ENCODE results near the gene IGF2. TPM values are rescaled to one million over a fixed set of nuclear protein-coding genes. Genes with fewer than 3 reads are reported as not detected.

Gene IGF2
- total RNA-seq, 4 donors from 2014 or later = 3.2 to 9.7 (median 5.6) TPM

GRCh38 chr11:2093575-2094353 lies 45.4 kb downstream of the IGF2 start:
- 45% methylated on average over 18 of the region's 18 CpGs for WGBS
- H3K36me3 ChIP-seq = no peaks in the 10 kb centered on the region
- no peaks in the 10 kb centered on the region for H3K9me3 ChIP-seq
- no peak for TF ChIP-seq POLR2A (IDR thresholded peaks at IDR 0.05)
- no peak for TF ChIP-seq POLR2AphosphoS5 (IDR thresholded peaks at IDR 0.05)
- no peak for TF ChIP-seq EP300 (IDR thresholded peaks at IDR 0.05)
- no peak for TF ChIP-seq CTCF (IDR thresholded peaks at IDR 0.05)
- H3K27me3 ChIP-seq = peaks cover 31% of the 10 kb centered on the region
- no peak overlapping the region for H3K4me3 ChIP-seq
- peak; percentile 75 to 85 for DNase-seq (ENCODE audit: low spot score in 2 of 2)
- H3K27ac ChIP-seq = peak overlapping the region; percentile 56
- peaks cover 55% of the 10 kb centered on the region for H3K4me1 ChIP-seq

- H3K9me3 ChIP-seq = no peaks in the 10 kb centered on the region
- TF ChIP-seq CTCF (IDR thresholded peaks at IDR 0.05) (no peak), POLR2A (IDR thresholded peaks at IDR 0.05) (no peak), EP300 (IDR thresholded peaks at IDR 0.05) (no peak), POLR2AphosphoS5 (IDR thresholded peaks at IDR 0.05) (peak in 2 of 3 donors; percentile 48 to 80)
- H3K27me3 ChIP-seq = peaks cover 23% of the 10 kb centered on the region
- no peak overlapping the region for H3K4me3 ChIP-seq
- no peaks in the 10 kb centered on the region for H3K36me3 ChIP-seq
- peaks cover 48% of the 10 kb centered on the region for H3K4me1 ChIP-seq
- 16% methylated on average over 7 of the region's 10 CpGs for WGBS
- peak overlapping the region; percentile 56 for H3K27ac ChIP-seq
- DNase-seq (ENCODE audit: low spot score in 2 of 2) = peak; percentile 80 to 88
Observed at GRCh38 chr11:2092956-2093412, 46.2 kb downstream of the IGF2 start.

- peak in 1 of 2 donors; percentile 57 for DNase-seq (ENCODE audit: low spot score in 2 of 2)
- no peak overlapping the region for H3K27ac ChIP-seq
- TF ChIP-seq POLR2A (IDR thresholded peaks at IDR 0.05) (no peak), EP300 (IDR thresholded peaks at IDR 0.05) (no peak), POLR2AphosphoS5 (IDR thresholded peaks at IDR 0.05) (no peak), CTCF (IDR thresholded peaks at IDR 0.05) (no peak)
Observed at GRCh38 chr11:2092464-2092910, 46.7 kb downstream of the IGF2 start.

GRCh38 chr11:2091786-2092463 lies 47.3 kb downstream of the IGF2 start:
- H3K27ac ChIP-seq = no peak overlapping the region
- peak; percentile 55 for DNase-seq (ENCODE audit: low spot score in 2 of 2)
- 80% methylated on average over 14 of the region's 18 CpGs for WGBS
- no peak for TF ChIP-seq POLR2AphosphoS5 (IDR thresholded peaks at IDR 0.05)
- TF ChIP-seq CTCF (IDR thresholded peaks at IDR 0.05) = no peak
- no peak for TF ChIP-seq EP300 (IDR thresholded peaks at IDR 0.05)
- TF ChIP-seq POLR2A (IDR thresholded peaks at IDR 0.05) = no peak
- no peak overlapping the region for H3K4me3 ChIP-seq
- peaks cover 16% of the 10 kb centered on the region for H3K27me3 ChIP-seq
- H3K36me3 ChIP-seq = no peaks in the 10 kb centered on the region
- H3K4me1 ChIP-seq = peaks cover 37% of the 10 kb centered on the region
- no peaks in the 10 kb centered on the region for H3K9me3 ChIP-seq

More at GRCh38 chr11:2092464-2092910, 46.7 kb downstream of the IGF2 start:
- 77% methylated on average over 8 of the region's 9 CpGs for WGBS
- H3K36me3 ChIP-seq = no peaks in the 10 kb centered on the region
- peaks cover 43% of the 10 kb centered on the region for H3K4me1 ChIP-seq
- peaks cover 18% of the 10 kb centered on the region for H3K27me3 ChIP-seq
- no peak overlapping the region for H3K4me3 ChIP-seq
- H3K9me3 ChIP-seq = no peaks in the 10 kb centered on the region
